GM23248 (cell line): ENCODE data around the gene MGAT4A.

Source experiments
- EZH2 ChIP-seq: fragments of 200-600 bp; sonication (generic); IDR thresholded peaks from 2 replicates; pipeline ENCODE4 v1.6.1; 2018; ENCODE audit warnings: antibody characterized with exemption, mild to moderate bottlenecking; ENCODE audit not compliant: insufficient read depth, poor library complexity, severe bottlenecking
- EZH2phosphoT487 ChIP-seq: fragments of 200-600 bp; sonication (generic); IDR thresholded peaks from 2 replicates; pipeline ENCODE4 v1.6.1; 2018; ENCODE audit warnings: antibody characterized with exemption, moderate library complexity, mild to moderate bottlenecking, low read depth; ENCODE audit not compliant: insufficient read depth

GRCh38 chr2:98676742-98677141, 54.2 kb downstream of the MGAT4A start:
- TF ChIP-seq EZH2 = no peak
- TF ChIP-seq EZH2phosphoT487 = no peak
